Activated naive CD8-positive, alpha-beta T cell (primary cell): Measurements from ENCODE around the gene GPATCH1.
"Not testable (repeated sequence)": the region's sequence is repeated elsewhere in the genome, so short reads cannot be mapped to it uniquely, and the experiment has no call there.

Experiments used
- H3K27ac Mint-ChIP-seq: one replicate; pipeline ENCODE4 v1.8.0; 2021; ENCODE audit warnings: mixed read lengths
- H3K27me3 Mint-ChIP-seq: one replicate; pipeline ENCODE4 v1.8.0; 2021; ENCODE audit warnings: mixed read lengths
- H3K36me3 Mint-ChIP-seq: one replicate; pipeline ENCODE4 v1.8.0; 2021; ENCODE audit warnings: mixed read lengths
- H3K4me1 Mint-ChIP-seq: one replicate; pipeline ENCODE4 v1.8.0; 2021; ENCODE audit warnings: low read depth, mixed read lengths
- H3K4me3 Mint-ChIP-seq: one replicate; pipeline ENCODE4 v1.8.0; 2021; ENCODE audit warnings: mild to moderate bottlenecking, mixed read lengths
- H3K9me3 Mint-ChIP-seq: one replicate; pipeline ENCODE4 v1.8.0; 2021; ENCODE audit warnings: low read depth, mixed read lengths

GPATCH1 gene

GRCh38 chr19:33156334-33156733, 75.4 kb downstream of the GPATCH1 start:
- Mint-ChIP-seq H3K9me3 (no peaks in the 10 kb centered on the region), H3K27me3 (no peaks in the 10 kb centered on the region), H3K36me3 (no peaks in the 10 kb centered on the region), H3K4me1 (peaks cover 31% of the 10 kb centered on the region), H3K4me3 (no peak overlapping the region), H3K27ac (no peak overlapping the region)

- no peaks in the 10 kb centered on the region for H3K27me3 Mint-ChIP-seq
- no peak overlapping the region for H3K4me3 Mint-ChIP-seq
- no peak overlapping the region for H3K27ac Mint-ChIP-seq
These were observed 76.9 kb downstream of the GPATCH1 start for GRCh38 chr19:33157906-33158305.

GRCh38 chr19:33158365-33158764, 77.4 kb downstream of the GPATCH1 start:
- no peaks in the 10 kb centered on the region for H3K9me3 Mint-ChIP-seq
- no peaks in the 10 kb centered on the region for H3K36me3 Mint-ChIP-seq
- H3K27ac Mint-ChIP-seq: no peak overlapping the region
- H3K27me3 Mint-ChIP-seq: no peaks in the 10 kb centered on the region
- no peak overlapping the region for H3K4me3 Mint-ChIP-seq
- peaks cover 36% of the 10 kb centered on the region for H3K4me1 Mint-ChIP-seq

More at GRCh38 chr19:33157906-33158305, 76.9 kb downstream of the GPATCH1 start:
- H3K36me3 Mint-ChIP-seq: no peaks in the 10 kb centered on the region
- peaks cover 36% of the 10 kb centered on the region for H3K4me1 Mint-ChIP-seq
- no peaks in the 10 kb centered on the region for H3K9me3 Mint-ChIP-seq

GRCh38 chr19:33159149-33159548, 78.2 kb downstream of the GPATCH1 start:
- Mint-ChIP-seq H3K27me3 (no peaks in the 10 kb centered on the region), H3K36me3 (peaks cover 3% of the 10 kb centered on the region), H3K9me3 (no peaks in the 10 kb centered on the region), H3K4me1 (peaks cover 36% of the 10 kb centered on the region), H3K27ac (no peak overlapping the region), H3K4me3 (no peak overlapping the region)

GRCh38 chr19:33159893-33160292, 78.9 kb downstream of the GPATCH1 start:
- Mint-ChIP-seq H3K36me3 (peaks cover 3% of the 10 kb centered on the region), H3K4me3 (no peak overlapping the region), H3K27me3 (no peaks in the 10 kb centered on the region), H3K9me3 (no peaks in the 10 kb centered on the region), H3K4me1 (peaks cover 36% of the 10 kb centered on the region), H3K27ac (peak overlapping the region; percentile 85)

GRCh38 chr19:33161201-33161600, 80.2 kb downstream of the GPATCH1 start:
- Mint-ChIP-seq H3K27me3 (no peaks in the 10 kb centered on the region), H3K4me3 (no peak overlapping the region), H3K36me3 (peaks cover 3% of the 10 kb centered on the region), H3K4me1 (peaks cover 36% of the 10 kb centered on the region), H3K27ac (peak overlapping the region; percentile 85), H3K9me3 (no peaks in the 10 kb centered on the region)

- Mint-ChIP-seq H3K36me3 (peaks cover 9% of the 10 kb centered on the region), H3K4me1 (peaks cover 27% of the 10 kb centered on the region), H3K27ac (no peak overlapping the region), H3K4me3 (no peak overlapping the region), H3K27me3 (no peaks in the 10 kb centered on the region), H3K9me3 (peaks cover 4% of the 10 kb centered on the region)
These were observed 82.5 kb downstream of the GPATCH1 start for GRCh38 chr19:33163481-33163880.

- H3K36me3 Mint-ChIP-seq: peaks cover 15% of the 10 kb centered on the region
- H3K9me3 Mint-ChIP-seq: peaks cover 11% of the 10 kb centered on the region
- not testable (repeated sequence) for H3K27me3 Mint-ChIP-seq, H3K4me3 Mint-ChIP-seq, H3K27ac Mint-ChIP-seq
- peaks cover 15% of the 10 kb centered on the region for H3K4me1 Mint-ChIP-seq
These were observed 85.1 kb downstream of the GPATCH1 start for GRCh38 chr19:33166037-33166436.

GRCh38 chr19:33167438-33167837, 86.5 kb downstream of the GPATCH1 start:
- H3K9me3 Mint-ChIP-seq: peaks cover 11% of the 10 kb centered on the region
- peaks cover 15% of the 10 kb centered on the region for H3K36me3 Mint-ChIP-seq
- H3K4me3 Mint-ChIP-seq: no peak overlapping the region
- H3K27me3 Mint-ChIP-seq: no peaks in the 10 kb centered on the region
- H3K27ac Mint-ChIP-seq: no peak overlapping the region
- H3K4me1 Mint-ChIP-seq: peaks cover 16% of the 10 kb centered on the region

GRCh38 chr19:33168528-33168927, 87.5 kb downstream of the GPATCH1 start:
- H3K36me3 Mint-ChIP-seq: peaks cover 15% of the 10 kb centered on the region
- H3K9me3 Mint-ChIP-seq: peaks cover 11% of the 10 kb centered on the region
- H3K27ac Mint-ChIP-seq: no peak overlapping the region
- peaks cover 22% of the 10 kb centered on the region for H3K4me1 Mint-ChIP-seq
- no peaks in the 10 kb centered on the region for H3K27me3 Mint-ChIP-seq
- no peak overlapping the region for H3K4me3 Mint-ChIP-seq

GRCh38 chr19:33171222-33171795, 90.3 kb downstream of the GPATCH1 start:
- Mint-ChIP-seq H3K36me3 (peaks cover 13% of the 10 kb centered on the region), H3K4me3 (no peak overlapping the region), H3K9me3 (peaks cover 11% of the 10 kb centered on the region), H3K27ac (no peak overlapping the region), H3K27me3 (no peaks in the 10 kb centered on the region), H3K4me1 (peaks cover 38% of the 10 kb centered on the region)

GRCh38 chr19:33171916-33172359, 91.0 kb downstream of the GPATCH1 start:
- Mint-ChIP-seq H3K4me3 (no peak overlapping the region), H3K9me3 (peaks cover 11% of the 10 kb centered on the region), H3K27ac (no peak overlapping the region), H3K36me3 (peaks cover 13% of the 10 kb centered on the region), H3K4me1 (peaks cover 40% of the 10 kb centered on the region), H3K27me3 (no peaks in the 10 kb centered on the region)

GRCh38 chr19:33174186-33174585, 93.2 kb downstream of the GPATCH1 start:
- Mint-ChIP-seq H3K36me3 (peaks cover under 1% of the 10 kb centered on the region), H3K9me3 (peaks cover 2% of the 10 kb centered on the region), H3K27ac (no peak overlapping the region), H3K27me3 (no peaks in the 10 kb centered on the region), H3K4me1 (peaks cover 44% of the 10 kb centered on the region), H3K4me3 (no peak overlapping the region)

- H3K27me3 Mint-ChIP-seq: no peaks in the 10 kb centered on the region
- H3K9me3 Mint-ChIP-seq: no peaks in the 10 kb centered on the region
- H3K4me3 Mint-ChIP-seq: peak overlapping the region; percentile 96
- H3K27ac Mint-ChIP-seq: no peak overlapping the region
- no peaks in the 10 kb centered on the region for H3K36me3 Mint-ChIP-seq
- peaks cover 42% of the 10 kb centered on the region for H3K4me1 Mint-ChIP-seq
These were observed 94.3 kb downstream of the GPATCH1 start for GRCh38 chr19:33175156-33175782.

GRCh38 chr19:33175886-33176669, 95.1 kb downstream of the GPATCH1 start:
- H3K4me3 Mint-ChIP-seq: peak overlapping the region; percentile 96
- H3K27ac Mint-ChIP-seq: peak overlapping the region; percentile 98
- no peaks in the 10 kb centered on the region for H3K36me3 Mint-ChIP-seq
- no peaks in the 10 kb centered on the region for H3K27me3 Mint-ChIP-seq
- H3K9me3 Mint-ChIP-seq: no peaks in the 10 kb centered on the region
- H3K4me1 Mint-ChIP-seq: peaks cover 42% of the 10 kb centered on the region
